HCT116 (cell line): ENCODE results near the gene ENOX1. TPM values are rescaled to one million over a fixed set of nuclear protein-coding genes. Genes with fewer than 3 reads are reported as not detected.

Source experiments
- ATAC-seq: fragments of 200-7000 bp; cut with Tn5 transposase; 2 replicates; pipeline ENCODE4 v1.9.1; 2020; ENCODE audit warnings: mild to moderate bottlenecking, moderate library complexity
- BruUV-seq: library from RNA; stranded (reverse); fragments of 400-500 nt; replicated peaks from 2 replicates; lab custom pipeline; 2021; lab: Mats Ljungman, UMichigan
- CTCF ChIA-PET: fragments of 300-600 bp; sonication (Branson Sonifier 250); formaldehyde crosslinking; loops from one replicate; lab custom pipeline; 2021; ENCODE audit warnings: antibody characterized with exemption; lab: Charles Lee
- POLR2A ChIA-PET: fragments of 300-600, 350-600 bp; sonication (Branson Sonifier 250); formaldehyde crosslinking; loops from one replicate; lab custom pipeline; 2021; ENCODE audit warnings: antibody characterized with exemption; lab: Charles Lee
- RAD21 ChIA-PET, 2 experiments: fragments of 300-600 bp; sonication (Branson Sonifier 250); formaldehyde crosslinking; loops; one replicate each; lab custom pipeline; 2023; ENCODE audit warnings: low total read pairs in 2 of 2; ENCODE audit not compliant: uncharacterized antibody in 2 of 2, unreplicated experiment in 2 of 2, low non-redundant PET in 1 of 2; lab: Charles Lee
- DNase-seq: peaks from one replicate; pipeline ENCODE4 v3.0.0-alpha.2; 2010; ENCODE audit warnings: low read depth, low spot score
- H2AFZ ChIP-seq: fragments of 200-600 bp; shearing (Covaris generic), sonication (generic); 2 replicates; pipeline ENCODE4 v1.6.1; 2017; ENCODE audit warnings: low read depth, mixed run types, mixed read lengths, antibody characterized with exemption, low read length; ENCODE audit not compliant: poor library complexity, severe bottlenecking
- H3K27ac ChIP-seq: 2 replicates; pipeline ENCODE4 v1.5.1; 2012; ENCODE audit warnings: low read depth, low read length
- H3K27me3 ChIP-seq: fragments of 200-600 bp; sonication (generic); 2 replicates; pipeline ENCODE4 v1.6.1; 2016; ENCODE audit warnings: mixed run types, low read length, mixed read lengths; ENCODE audit not compliant: insufficient read depth
- H3K36me3 ChIP-seq, 2 experiments: fragments of 200-500 bp in 1 of 2; fragments of 200-600 bp in 1 of 2; sonication (Bioruptor generic) in 1 of 2; sonication (generic) in 1 of 2; 2 replicates each; pipeline versions ENCODE4 v1.5.1 to v1.6.1; 2014 to 2016; ENCODE audit warnings: low read length in 2 of 2, inconsistent platforms in 1 of 2, mixed read lengths in 1 of 2, mixed run types in 1 of 2; ENCODE audit not compliant: insufficient read depth in 2 of 2, control insufficient read depth in 1 of 2
- H3K4me1 ChIP-seq, 2 experiments: fragments of 200-600 bp in 1 of 2; sonication (generic) in 1 of 2; 2 replicates each; pipeline versions ENCODE4 v1.5.1 to v1.6.1; 2012 to 2017; ENCODE audit warnings: low read length in 2 of 2, inconsistent platforms in 1 of 2, mild to moderate bottlenecking in 1 of 2, mixed read lengths in 1 of 2, mixed run types in 1 of 2, moderate library complexity in 1 of 2; ENCODE audit not compliant: insufficient read depth in 2 of 2, control insufficient read depth in 1 of 2
- H3K4me2 ChIP-seq: fragments of 200-600 bp; sonication (generic); 2 replicates; pipeline ENCODE4 v1.6.1; 2017; ENCODE audit warnings: mixed run types, low read length, mixed read lengths
- H3K4me3 ChIP-seq, 2 experiments: fragments of 200-600 bp in 1 of 2; sonication (generic) in 1 of 2; replicated peaks in 1 of 2; 2 replicates each; pipeline ENCODE4 v1.5.1; 2011 to 2016; ENCODE audit warnings: low read length in 2 of 2, control low read depth in 1 of 2, low read depth in 1 of 2, mild to moderate bottlenecking in 1 of 2, mixed read lengths in 1 of 2, mixed run types in 1 of 2
- H3K79me2 ChIP-seq: fragments of 200-600 bp; sonication (generic); 2 replicates; pipeline ENCODE4 v1.6.1; 2017; ENCODE audit warnings: mild to moderate bottlenecking, mixed run types, low read length, moderate library complexity, mixed read lengths; ENCODE audit not compliant: insufficient read depth
- H3K9ac ChIP-seq: fragments of 200-600 bp; sonication (generic); 2 replicates; pipeline ENCODE4 v1.6.1; 2016; ENCODE audit warnings: low read length, mixed read lengths
- H3K9me2 ChIP-seq: fragments of 200-600 bp; sonication (generic), shearing (Covaris generic); 2 replicates; pipeline ENCODE4 v1.6.1; 2017; ENCODE audit warnings: mixed run types, mild to moderate bottlenecking, moderate library complexity; ENCODE audit not compliant: insufficient read depth
- H3K9me3 ChIP-seq, 2 experiments: fragments of 200-500 bp in 1 of 2; fragments of 200-600 bp in 1 of 2; sonication (Bioruptor generic) in 1 of 2; sonication (generic) in 1 of 2; 2 replicates each; pipeline ENCODE4 v1.6.1; 2014 to 2017; ENCODE audit warnings: low read length in 2 of 2, mixed read lengths in 2 of 2, inconsistent platforms in 1 of 2, low read depth in 1 of 2, mild to moderate bottlenecking in 1 of 2, mixed run types in 1 of 2, moderate library complexity in 1 of 2; ENCODE audit not compliant: control insufficient read depth in 1 of 2, insufficient read depth in 1 of 2
- H4K20me1 ChIP-seq: fragments of 200-600 bp; sonication (generic), shearing (Covaris generic); 2 replicates; pipeline ENCODE4 v1.6.1; 2017; ENCODE audit warnings: mixed run types, mild to moderate bottlenecking, moderate library complexity; ENCODE audit not compliant: insufficient read depth
- CBX3 ChIP-seq: IDR thresholded peaks from 2 replicates; pipeline ENCODE4 v1.6.1; 2012; ENCODE audit warnings: low read depth
- CTCF ChIP-seq, 3 experiments: fragments of 200-600 bp in 1 of 3; sonication (generic) in 1 of 3; IDR thresholded peaks in 2 of 3; conservative IDR thresholded peaks in 1 of 3; 2 replicates each; pipeline ENCODE4 v1.5.1; 2012 to 2017; ENCODE audit warnings: low read depth in 2 of 3, low read length in 2 of 3, antibody characterized with exemption in 1 of 3, borderline replicate concordance in 1 of 3, control low read depth in 1 of 3, mild to moderate bottlenecking in 1 of 3, mixed read lengths in 1 of 3, mixed run types in 1 of 3, moderate library complexity in 1 of 3; ENCODE audit not compliant: insufficient read depth in 1 of 3
- ELF1 ChIP-seq: IDR thresholded peaks from 2 replicates; pipeline ENCODE4 v1.6.1; 2012; ENCODE audit warnings: low read depth, borderline replicate concordance
- EZH2phosphoT487 ChIP-seq: fragments of 200-600 bp; IDR thresholded peaks from 2 replicates; pipeline ENCODE4 v1.6.1; 2018; ENCODE audit warnings: antibody characterized with exemption, borderline replicate concordance
- MAX ChIP-seq: IDR thresholded peaks from 2 replicates; pipeline ENCODE4 v1.6.1; 2012
- POLR2AphosphoS5 ChIP-seq: IDR thresholded peaks from 2 replicates; pipeline ENCODE4 v1.6.1; 2011; ENCODE audit warnings: mild to moderate bottlenecking, low read depth, low read length, moderate library complexity
- REST ChIP-seq: IDR thresholded peaks from 2 replicates; pipeline ENCODE4 v1.6.1; 2012; ENCODE audit warnings: low read depth
- SIN3A ChIP-seq: IDR thresholded peaks from 2 replicates; pipeline ENCODE4 v1.6.1; 2012; ENCODE audit warnings: low read depth
- SP1 ChIP-seq: IDR thresholded peaks from 2 replicates; pipeline ENCODE4 v1.6.1; 2012; ENCODE audit warnings: low read depth
- SRF ChIP-seq: IDR thresholded peaks from 2 replicates; pipeline ENCODE4 v1.6.1; 2012; ENCODE audit warnings: low read depth
- ZNF274 ChIP-seq: fragments of 200-500 bp; sonication (Bioruptor generic); IDR thresholded peaks from 2 replicates; pipeline ENCODE4 v1.6.1; 2014; ENCODE audit warnings: mild to moderate bottlenecking, low read depth, low read length, inconsistent platforms
- intact Hi-C: fragments of 100-400 bp; cut with micrococcal nuclease; formaldehyde crosslinking; loops from 2 replicates; pipeline ENCODE4 v1.10.0; 2022
- total RNA-seq: library from RNA; stranded (reverse); gene quantifications from one replicate; pipeline ENCODE4 v1.2.1, GENCODE V29; 2021; ENCODE audit not compliant: unreplicated experiment

The ENOX1 gene
- total RNA-seq, 1 experiment from 2014 or later, result 4.5 TPM

GRCh38 chr13:43626994-43627393 is 159.8 kb downstream of the ENOX1 start:
- no peak overlapping the region for H3K4me2 ChIP-seq
- DNase-seq (no peak), ATAC-seq (no peak)
- no peak overlapping the region for H3K27ac ChIP-seq
- no peak overlapping the region for H3K4me3 ChIP-seq
- no peaks in the 10 kb centered on the region for H3K79me2 ChIP-seq
- POLR2A ChIA-PET, result no interaction called here
- no peak overlapping the region for H3K9ac ChIP-seq
- CTCF ChIA-PET, result no interaction called here
- no peaks in the 10 kb centered on the region for H4K20me1 ChIP-seq
- H3K4me1 ChIP-seq, result no peaks in the 10 kb centered on the region
- H3K9me3 ChIP-seq, result no peaks in the 10 kb centered on the region
- no peak for TF ChIP-seq REST
- no peak for TF ChIP-seq CBX3
- TF ChIP-seq CTCF (IDR thresholded peaks at IDR 0.05 in 2 of 3, conservative IDR thresholded peaks at IDR 0.05 in 1 of 3; ENCODE audit: borderline replicate concordance in 1 of 3, insufficient read depth in 1 of 3, low read depth in 2 of 3, low read length in 2 of 3), result no peak
- no peak for TF ChIP-seq POLR2AphosphoS5
- no peak for TF ChIP-seq SP1
- no peak for TF ChIP-seq ELF1
- no peak for TF ChIP-seq EZH2phosphoT487
- no peak for TF ChIP-seq SRF
- no peak for TF ChIP-seq SIN3A
- no peak for TF ChIP-seq ZNF274
- TF ChIP-seq MAX, result no peak
- TF ChIP-seq, all 23 proteins: peak for 0
- RAD21 ChIA-PET, result no interaction called here
- Histone ChIP-seq H3K36me3 (no peaks in the 10 kb centered on the region), H3K9me2 (no peaks in the 10 kb centered on the region), H3K27me3 (no peaks in the 10 kb centered on the region; the same call in 1 of the 2 replicates), H2AFZ (no peak overlapping the region)
- intact Hi-C loops, result no loop called here
- BruUV-seq, result no TSS peak
